Body of pancreas (tissue), 4 donors: ENCODE measurements around the gene HAP1. TPM values are rescaled to one million over a fixed set of nuclear protein-coding genes. Genes with fewer than 3 reads are reported as not detected.
"Not testable (repeated sequence)": the region's sequence is repeated elsewhere in the genome, so short reads cannot be mapped to it uniquely, and the experiment has no call there.

Source experiments
- ATAC-seq: fragments of 150-250 bp; one replicate; pipeline ENCODE4 v1.9.1; 2016
- DNase-seq, 4 donors: peaks; one replicate each; pipeline ENCODE4 v3.0.0-alpha.2; 2019
- H3K27ac ChIP-seq, 4 donors: fragments of 200-600 bp; sonication (generic); 1 replicate in 3 of 4; 2 replicates in 1 of 4; pipeline versions ENCODE4 v1.5.1 to v1.6.1; 2016 to 2019; ENCODE audit warnings: mild to moderate bottlenecking in 1 of 4, mixed read lengths in 1 of 4, moderate library complexity in 1 of 4
- H3K27me3 ChIP-seq, 2 donors: fragments of 200-600 bp; sonication (generic); one replicate each; pipeline ENCODE4 v1.6.0; 2016; ENCODE audit warnings: mild to moderate bottlenecking in 1 of 2
- H3K36me3 ChIP-seq, 2 donors: fragments of 200-600 bp; sonication (generic); replicated peaks in 1 of 2; 2 replicates each; pipeline ENCODE4 v1.5.1; 2016; ENCODE audit warnings: low read depth in 2 of 2; ENCODE audit not compliant: insufficient read depth in 1 of 2
- H3K4me1 ChIP-seq: fragments of 200-600 bp; sonication (generic); one replicate; pipeline ENCODE4 v1.6.0; 2016
- H3K4me3 ChIP-seq, 2 donors: fragments of 200-600 bp; sonication (generic); 1 replicate in 1 of 2; 2 replicates in 1 of 2; pipeline ENCODE4 v1.5.1; 2016 to 2019
- H3K9me3 ChIP-seq, 3 donors: fragments of 200-600 bp; sonication (generic); 1 replicate in 2 of 3; 2 replicates in 1 of 3; pipeline ENCODE4 v1.5.1; 2016
- POLR2A ChIP-seq, 3 donors: fragments of 450-650 bp; IDR thresholded peaks; one replicate each; pipeline ENCODE4 v1.6.1; 2016; ENCODE audit warnings: antibody characterized with exemption in 3 of 3, mild to moderate bottlenecking in 2 of 3
- WGBS, 2 donors: methylation state at CpG; one replicate each; pipeline ENCODE4 v1.1.5; 2017; 5-methylcytosine and 5-hydroxymethylcytosine counted together
- intact Hi-C: fragments of 100-400 bp; cut with DNase I; formaldehyde crosslinking; loops from one replicate; pipeline ENCODE4 v1.15.1; 2023
- total RNA-seq, 2 donors: library from RNA; depleted of rRNA; stranded (reverse); fragments of >200 nt; gene quantifications; one replicate each; pipeline ENCODE4 v1.1.0, GENCODE V29; 2016
- TF ChIP-seq, protein P1 (sequence below), 7 experiments: fragments of 450-650 bp in 4 of 7; fragments of 200-600 bp in 3 of 7; sonication (generic) in 3 of 7; IDR thresholded peaks; one replicate each; pipeline ENCODE4 v1.5.1; 2016 to 2019; ENCODE audit warnings: antibody characterized with exemption in 7 of 7

HAP1 gene
- total RNA-seq, 2 donors from 2014 or later, result 0.52 to 1.3 TPM

DNA sequence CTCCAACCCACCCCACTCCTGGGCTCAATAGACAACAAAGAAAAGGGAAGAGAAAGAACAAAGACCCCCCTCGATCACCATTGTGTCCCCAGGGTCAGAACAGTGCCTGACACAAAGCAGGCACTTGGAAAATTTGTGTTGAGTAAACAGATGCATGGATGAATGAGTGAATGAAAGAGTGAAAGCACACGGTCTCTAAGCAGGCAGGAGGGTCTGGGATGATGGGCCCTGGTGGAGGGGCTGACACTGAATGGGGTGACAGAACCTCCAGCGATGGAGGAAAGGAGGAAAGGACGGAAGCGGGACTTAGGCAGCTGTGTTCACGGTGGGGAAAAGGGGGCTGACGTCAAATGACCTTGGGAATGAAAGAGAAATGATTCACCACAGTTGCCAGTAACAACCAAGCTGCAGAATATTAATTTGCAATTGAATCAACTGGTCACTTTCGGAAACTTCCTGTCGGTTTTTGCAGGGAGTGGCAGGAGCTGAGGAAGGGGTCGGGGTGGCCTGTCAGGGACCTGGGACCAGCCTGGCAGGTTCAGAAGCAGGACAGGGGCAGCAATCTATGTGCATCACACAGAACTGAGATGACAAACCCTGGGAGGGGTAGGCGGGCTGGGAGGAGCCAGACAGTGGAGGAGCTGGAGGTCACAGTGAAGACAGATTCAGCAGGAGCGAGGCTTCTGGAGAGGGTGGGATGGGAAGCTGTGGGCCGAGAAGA lies 29.0 kb downstream of the HAP1 start:
- intact Hi-C loops, result no loop called here

GRCh38 chr17:41702712-41703111 lies 31.7 kb downstream of the HAP1 start:
- ATAC-seq (no peak), DNase-seq (no peak)
- H3K4me1 ChIP-seq, result peaks cover 8% of the 10 kb centered on the region
- H3K4me3 ChIP-seq, result no peak overlapping the region
- 82% methylated on average over 8 of the region's 8 CpGs for WGBS, 2 donors
- H3K36me3 ChIP-seq, result no peaks in the 10 kb centered on the region
- no peaks in the 10 kb centered on the region for H3K27me3 ChIP-seq
- intact Hi-C loops, result no loop called here
- no peak for TF ChIP-seq POLR2A (IDR thresholded peaks at IDR 0.05)
- TF ChIP-seq, protein P1, sequence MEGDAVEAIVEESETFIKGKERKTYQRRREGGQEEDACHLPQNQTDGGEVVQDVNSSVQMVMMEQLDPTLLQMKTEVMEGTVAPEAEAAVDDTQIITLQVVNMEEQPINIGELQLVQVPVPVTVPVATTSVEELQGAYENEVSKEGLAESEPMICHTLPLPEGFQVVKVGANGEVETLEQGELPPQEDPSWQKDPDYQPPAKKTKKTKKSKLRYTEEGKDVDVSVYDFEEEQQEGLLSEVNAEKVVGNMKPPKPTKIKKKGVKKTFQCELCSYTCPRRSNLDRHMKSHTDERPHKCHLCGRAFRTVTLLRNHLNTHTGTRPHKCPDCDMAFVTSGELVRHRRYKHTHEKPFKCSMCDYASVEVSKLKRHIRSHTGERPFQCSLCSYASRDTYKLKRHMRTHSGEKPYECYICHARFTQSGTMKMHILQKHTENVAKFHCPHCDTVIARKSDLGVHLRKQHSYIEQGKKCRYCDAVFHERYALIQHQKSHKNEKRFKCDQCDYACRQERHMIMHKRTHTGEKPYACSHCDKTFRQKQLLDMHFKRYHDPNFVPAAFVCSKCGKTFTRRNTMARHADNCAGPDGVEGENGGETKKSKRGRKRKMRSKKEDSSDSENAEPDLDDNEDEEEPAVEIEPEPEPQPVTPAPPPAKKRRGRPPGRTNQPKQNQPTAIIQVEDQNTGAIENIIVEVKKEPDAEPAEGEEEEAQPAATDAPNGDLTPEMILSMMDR (IDR thresholded peaks at IDR 0.05), result no peak
- no peaks in the 10 kb centered on the region for H3K9me3 ChIP-seq
- no peak overlapping the region for H3K27ac ChIP-seq

More for the DNA sequence above, 29.0 kb downstream of the HAP1 start:
- 43 to 47% methylated on average over 13 of the region's 13 CpGs for WGBS, 2 donors
- TF ChIP-seq POLR2A (IDR thresholded peaks at IDR 0.05), result no peak
- TF ChIP-seq, protein P1 (IDR thresholded peaks at IDR 0.05), result no peak
- Histone ChIP-seq H3K9me3 (no peaks in the 10 kb centered on the region), H3K36me3 (no peaks in the 10 kb centered on the region), H3K4me3 (no peak overlapping the region), H3K4me1 (peaks cover 6% of the 10 kb centered on the region), H3K27ac (peak overlapping the region in 1 of 4 donors; percentile 32), H3K27me3 (no peaks in the 10 kb centered on the region)
- peak in 1 of 4 donors; percentile 54 for DNase-seq
- peak; percentile 61 for ATAC-seq

DNA sequence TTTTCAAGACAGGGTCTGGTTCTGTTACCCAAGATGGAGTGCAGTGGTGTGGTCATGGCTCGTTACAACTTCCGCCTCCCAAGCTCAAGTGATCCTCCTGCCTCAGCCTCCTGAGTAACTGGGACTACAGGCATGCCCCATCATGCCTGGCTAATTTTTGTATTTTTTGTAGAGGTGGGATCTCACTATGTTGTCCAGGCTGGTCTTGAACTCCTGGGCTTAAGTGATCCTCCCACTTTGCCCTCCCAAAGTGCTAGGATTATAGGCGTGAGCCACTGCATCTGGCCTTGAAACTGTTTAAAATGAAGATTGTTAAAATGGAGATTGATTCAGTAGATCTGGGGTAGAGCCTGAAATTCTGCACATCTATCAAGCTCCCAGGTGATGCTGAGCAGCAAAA lies 33.6 kb downstream of the HAP1 start:
- ATAC-seq, H3K27ac ChIP-seq, H3K36me3 ChIP-seq, H3K9me3 ChIP-seq, intact Hi-C loops, DNase-seq, H3K27me3 ChIP-seq, H3K4me3 ChIP-seq: not testable (repeated sequence)
- WGBS, 2 donors, result 69 to 85% methylated on average over 1 to 3 of the region's 3 CpGs
- peaks cover 26% of the 10 kb centered on the region for H3K4me1 ChIP-seq

DNA sequence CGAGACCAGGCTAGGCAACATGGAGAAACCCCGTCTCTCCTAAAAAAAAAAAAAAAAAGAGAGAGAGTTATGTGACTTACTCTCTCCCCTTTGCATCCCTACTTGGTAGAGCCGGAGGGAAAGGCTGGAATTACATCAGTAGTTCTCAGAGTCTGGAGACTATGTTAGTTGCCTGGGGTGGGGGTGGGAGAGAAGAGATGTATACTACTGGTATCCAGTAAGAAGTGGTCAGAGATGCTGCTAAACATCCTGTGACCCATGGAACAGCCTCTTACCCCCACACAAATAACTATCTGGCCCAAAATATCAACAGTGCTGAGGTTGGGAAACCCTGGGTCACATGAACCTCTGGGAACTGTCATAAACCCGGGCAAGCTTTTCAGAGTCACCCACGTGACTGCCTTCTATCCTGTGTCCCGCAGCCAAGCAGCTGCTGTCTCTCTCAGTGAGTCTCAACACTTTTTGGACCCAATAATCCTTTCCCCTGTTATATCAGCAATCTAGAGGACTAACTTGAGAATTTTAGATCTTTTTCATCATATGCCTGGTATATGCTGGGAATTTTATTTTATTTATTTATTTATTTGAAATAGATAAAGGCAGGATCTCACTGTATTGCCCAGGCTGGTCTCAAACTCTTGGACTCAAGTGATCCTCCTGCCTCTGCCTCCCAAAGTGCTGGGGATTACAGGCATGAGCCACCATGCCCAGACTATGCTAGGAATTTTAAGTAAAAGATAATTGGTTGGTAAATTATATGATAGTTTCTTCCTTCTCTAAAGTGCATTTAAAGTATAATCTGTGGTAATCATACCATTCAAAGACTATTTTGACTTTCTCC lies 37.1 kb downstream of the HAP1 start:
- 25 to 38% methylated on average over 6 of the region's 6 CpGs for WGBS, 2 donors
- ATAC-seq, result peak; percentile 82

More for the DNA sequence above, 37.1 kb downstream of the HAP1 start:
- Histone ChIP-seq H3K27me3 (no peaks in the 10 kb centered on the region), H3K4me1 (peaks cover 20% of the 10 kb centered on the region), H3K4me3 (no peak overlapping the region), H3K27ac (peak overlapping the region; percentile 11 to 65 (median 16)), H3K36me3 (peaks cover 10 to 13% of the 10 kb centered on the region in 2 donors), H3K9me3 (no peaks in the 10 kb centered on the region)
- peak; percentile 64 to 85 (median 81) for DNase-seq
- TF ChIP-seq POLR2A (IDR thresholded peaks at IDR 0.05), result no peak
- TF ChIP-seq, protein P1 (IDR thresholded peaks at IDR 0.05), result no peak
- intact Hi-C loops, result no loop called here
